ENCODE results near the gene POLL. TPM values are rescaled to one million over a fixed set of nuclear protein-coding genes. Genes with fewer than 3 reads are reported as not detected.

The POLL gene
- total RNA-seq, 1 experiment from 2014 or later = 51.3 TPM

- no peak for ATAC-seq
- POLR2A ChIA-PET = no interaction called here
- H3K9ac ChIP-seq (ENCODE audit: low read length) = no peak overlapping the region
Observed at GRCh38 chr10:101575091-101575490, 13.0 kb downstream of the POLL start.

More at GRCh38 chr10:101575091-101575490, 13.0 kb downstream of the POLL start:
- DNase-seq (ENCODE audit: low read depth, low spot score) = no peak
- Histone ChIP-seq H3K4me1 (ENCODE audit: control insufficient read depth in 1 of 2, insufficient read depth in 2 of 2, low read length in 2 of 2) (peaks cover 6 to 16% of the 10 kb centered on the region in 2 experiments), H3K27me3 (ENCODE audit: insufficient read depth, low read length) (no peaks in the 10 kb centered on the region), H2AFZ (ENCODE audit: low read depth, low read length, poor library complexity, severe bottlenecking) (no peak overlapping the region), H3K9me3 (ENCODE audit: control insufficient read depth in 1 of 2, insufficient read depth in 1 of 2, low read depth in 1 of 2, low read length in 2 of 2) (no peaks in the 10 kb centered on the region), H3K4me3 (replicated peaks in 1 of 2; ENCODE audit: low read depth in 1 of 2, low read length in 2 of 2) (no peak overlapping the region), H3K4me2 (ENCODE audit: low read length) (no peak overlapping the region), H3K27ac (ENCODE audit: low read depth, low read length) (no peak overlapping the region), H3K79me2 (ENCODE audit: insufficient read depth, low read length) (no peaks in the 10 kb centered on the region), H3K36me3 (ENCODE audit: control insufficient read depth in 1 of 2, insufficient read depth in 2 of 2, low read length in 2 of 2) (no peaks in the 10 kb centered on the region; a peak in 1 of 4 replicates), H4K20me1 (ENCODE audit: insufficient read depth) (no peaks in the 10 kb centered on the region), H3K9me2 (ENCODE audit: insufficient read depth) (no peaks in the 10 kb centered on the region)
- CTCF ChIA-PET = interaction anchor here (1.8 kb wide), 2 partner anchors 27 to 361 kb away, joined by 4 to 5 read pairs; no protein-coding TSS in a partner anchor
- TF ChIP-seq CBX3 (IDR thresholded peaks at IDR 0.05; ENCODE audit: low read depth) (no peak), SIN3A (IDR thresholded peaks at IDR 0.05; ENCODE audit: low read depth) (no peak), TCF7L2 (IDR thresholded peaks at IDR 0.05; ENCODE audit: borderline replicate concordance, extremely low read depth, insufficient read depth, insufficient read length) (no peak), YY1 (IDR thresholded peaks at IDR 0.05; ENCODE audit: extremely low read depth, insufficient replicate concordance, low read depth, low read length) (no peak), ZBTB33 (IDR thresholded peaks at IDR 0.05; ENCODE audit: extremely low read depth, insufficient replicate concordance, low read length) (no peak), ELF1 (IDR thresholded peaks at IDR 0.05; ENCODE audit: borderline replicate concordance, low read depth) (no peak)
- no TSS peak for BruUV-seq (replicated peaks)
- RAD21 ChIA-PET (ENCODE audit: low non-redundant PET in 1 of 2, low total read pairs in 2 of 2, uncharacterized antibody in 2 of 2, unreplicated experiment in 2 of 2) = no interaction called here
- intact Hi-C loops (cut with micrococcal nuclease) = loop anchor here (10.0 kb wide), 1 partner anchor 510 kb away; the partner anchor contains the start of gene KAZALD1
